Brain pericyte (primary cell): ENCODE data around the gene OPRM1.

Experiments
- DNase-seq: peaks from one replicate; pipeline ENCODE4 v3.0.0-alpha.2; 2012; ENCODE audit warnings: low read depth, low spot score

Gene OPRM1

DNA sequence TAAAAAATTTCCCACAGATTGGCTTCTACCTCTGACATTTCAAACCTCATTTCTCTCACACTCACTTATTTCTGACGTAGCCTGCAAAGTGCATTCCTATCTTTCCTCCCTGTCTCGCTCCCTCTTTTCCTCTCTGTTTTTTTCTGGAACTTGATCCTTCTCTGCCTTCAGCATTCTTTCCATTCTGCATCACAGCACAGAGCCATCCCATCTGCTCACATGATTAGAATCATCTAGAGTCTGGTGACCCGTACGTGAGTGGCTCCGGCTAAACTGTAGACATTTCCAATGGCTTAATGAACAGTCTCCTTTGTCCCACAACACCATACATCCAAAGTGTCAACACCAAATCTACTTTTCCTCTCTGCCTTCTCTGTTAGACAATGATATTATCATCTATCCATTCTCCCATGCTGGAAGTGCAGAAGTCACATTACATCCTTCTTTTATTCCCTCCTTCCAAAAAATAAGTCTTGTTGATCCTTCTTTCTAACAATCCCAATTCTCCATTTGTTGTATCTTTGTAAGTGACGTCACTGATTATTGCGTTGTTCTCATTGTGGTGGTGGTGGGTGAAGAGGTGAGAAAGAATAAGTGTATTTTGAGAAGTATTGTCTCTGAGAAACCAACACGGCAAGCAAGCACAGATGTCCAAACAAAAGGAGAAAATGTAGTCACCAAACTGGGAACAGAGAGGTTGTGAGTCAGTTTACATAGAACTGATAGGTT lies 41.6 kb downstream of the OPRM1 start:
- DNase-seq, result no peak

- DNase-seq, result no peak
These were observed 47.5 kb downstream of the OPRM1 start for GRCh38 chr6:154086510-154086909.

DNA sequence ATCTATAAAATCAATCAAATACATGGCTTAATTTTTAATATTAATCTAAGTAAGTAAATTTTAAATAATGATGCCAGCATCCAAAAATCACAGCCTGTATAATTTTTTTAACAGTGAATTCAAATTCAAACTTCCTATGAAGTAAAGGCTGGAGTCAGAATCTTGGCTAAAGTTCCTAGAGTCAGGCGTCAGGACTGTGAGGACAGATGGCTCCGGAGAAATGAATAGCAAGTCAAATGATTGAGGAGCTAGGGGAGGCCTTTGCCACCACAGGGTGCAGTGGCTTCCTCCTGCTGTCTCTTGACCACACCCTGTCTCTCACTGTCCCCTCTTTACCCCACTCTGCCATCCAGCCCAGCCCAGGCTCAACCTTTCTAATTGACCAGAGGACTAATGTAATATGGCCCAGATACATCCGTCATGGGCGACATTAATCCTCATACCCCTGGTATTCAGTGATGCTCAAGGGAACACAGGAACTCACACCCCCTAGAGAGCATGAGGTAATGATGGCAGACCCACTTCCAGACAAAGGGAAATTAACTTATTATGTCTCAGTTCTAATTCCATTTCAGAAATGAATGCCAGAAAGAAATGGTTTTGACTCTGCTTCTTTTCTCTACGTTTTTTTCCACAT lies 53.4 kb downstream of the OPRM1 start:
- DNase-seq, result no peak

- no peak for DNase-seq
These were observed 54.4 kb downstream of the OPRM1 start for GRCh38 chr6:154093231-154094044.

DNA sequence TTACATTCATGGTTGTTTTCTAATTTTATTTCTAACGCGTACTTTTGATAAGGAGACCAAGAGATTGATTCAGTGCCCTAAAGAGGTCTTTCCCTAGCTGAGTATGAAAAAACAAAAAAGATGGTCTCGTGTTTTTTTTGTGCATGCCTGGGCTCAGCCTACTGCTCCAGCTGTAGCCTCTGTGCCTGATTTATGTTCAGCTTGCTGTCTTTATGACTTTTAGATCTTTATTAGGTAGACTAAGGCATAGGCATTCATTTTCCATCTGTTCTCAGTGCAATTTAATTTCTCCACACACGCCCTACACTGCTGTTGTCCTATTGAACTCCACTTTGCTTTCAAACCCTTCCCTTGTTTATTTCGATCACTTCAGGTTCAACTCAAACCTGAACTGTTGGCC lies 56.5 kb downstream of the OPRM1 start:
- DNase-seq, result no peak

DNA sequence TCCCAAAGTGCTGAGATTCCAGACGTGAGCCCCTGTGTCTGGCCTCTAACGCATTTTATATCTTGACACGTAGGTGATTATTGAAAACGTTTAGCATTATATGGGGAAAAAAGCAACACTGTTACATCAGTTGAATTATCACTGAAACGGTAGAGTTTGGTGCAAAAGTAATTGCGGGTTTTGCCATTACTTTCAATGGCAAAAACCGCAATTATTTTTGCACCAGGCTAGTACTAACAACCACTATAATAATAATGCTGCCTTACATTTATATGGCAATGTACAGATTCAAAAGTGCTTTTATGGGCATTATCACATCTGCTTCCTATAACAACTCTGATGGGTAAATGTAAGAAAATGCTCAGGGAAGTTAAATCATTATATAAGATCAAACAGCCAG lies 57.3 kb downstream of the OPRM1 start:
- DNase-seq, result no peak

- no peak for DNase-seq
These were observed 57.8 kb downstream of the OPRM1 start for GRCh38 chr6:154096834-154097233.

GRCh38 chr6:154099211-154099610 lies 60.2 kb downstream of the OPRM1 start:
- no peak for DNase-seq

GRCh38 chr6:154106251-154106650 lies 67.2 kb downstream of the OPRM1 start:
- DNase-seq, result no peak

DNA sequence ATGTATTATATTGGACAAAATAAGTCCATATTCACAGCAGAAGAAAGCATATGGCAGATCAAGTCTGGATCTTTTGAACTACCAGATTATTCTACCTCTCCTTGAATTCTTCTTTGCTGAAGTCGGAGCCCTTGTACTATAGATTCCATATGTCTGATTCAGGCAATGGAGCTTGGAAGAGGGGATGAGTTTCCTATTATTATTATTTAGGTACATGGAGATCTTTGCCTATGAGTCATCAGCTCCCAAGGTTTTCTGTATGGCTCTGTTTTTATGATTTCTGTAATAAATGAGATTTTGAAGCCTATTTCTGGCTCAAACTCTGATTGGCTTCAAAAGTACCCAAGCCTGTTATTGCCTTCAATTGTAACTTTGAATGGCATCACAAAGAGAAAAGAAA lies 72.0 kb downstream of the OPRM1 start:
- DNase-seq, result no peak

- DNase-seq, result no peak
These were observed 73.3 kb downstream of the OPRM1 start for GRCh38 chr6:154112181-154112809.

DNA sequence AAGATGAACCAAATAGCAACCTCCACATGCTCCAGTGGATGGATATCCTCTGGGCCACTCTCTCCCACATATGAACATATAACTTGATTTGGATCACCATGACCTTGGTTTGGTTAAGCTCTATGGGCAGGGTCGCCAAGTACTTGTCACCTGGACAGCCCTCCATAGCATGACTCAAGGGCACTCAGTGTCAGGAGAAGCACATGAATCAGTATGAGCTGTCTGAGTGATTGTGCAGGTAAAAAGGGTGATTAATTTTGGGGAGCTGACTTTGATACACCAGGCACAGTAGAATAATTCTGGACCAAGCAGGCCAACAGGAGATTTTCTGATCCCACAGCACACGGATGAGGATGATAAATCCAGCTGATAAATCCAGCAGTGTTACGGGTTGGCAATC lies 74.4 kb downstream of the OPRM1 start:
- no peak for DNase-seq

DNA sequence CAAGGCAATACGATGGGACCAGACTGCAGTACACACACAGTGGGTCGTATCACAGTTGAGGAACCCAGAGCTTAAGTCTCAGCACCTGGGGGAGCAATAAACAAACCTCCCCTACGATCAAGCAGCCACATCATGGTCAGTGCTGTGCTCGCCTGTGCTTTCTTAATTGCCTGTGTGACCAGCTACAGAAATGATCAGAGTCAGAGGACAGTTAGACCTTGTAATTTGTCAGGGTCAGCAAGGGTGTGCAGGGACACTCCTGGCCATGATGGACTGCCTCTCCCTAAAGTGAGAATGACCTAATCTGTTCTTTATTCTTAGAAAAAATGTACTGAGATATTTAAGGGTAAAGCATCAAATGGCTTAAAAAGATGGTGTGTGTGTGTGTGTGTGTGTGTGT lies 78.4 kb downstream of the OPRM1 start:
- DNase-seq, result no peak

GRCh38 chr6:154122195-154122925 lies 83.3 kb downstream of the OPRM1 start:
- no peak for DNase-seq

- no peak for DNase-seq
These were observed 84.3 kb downstream of the OPRM1 start for GRCh38 chr6:154123155-154123956.

DNA sequence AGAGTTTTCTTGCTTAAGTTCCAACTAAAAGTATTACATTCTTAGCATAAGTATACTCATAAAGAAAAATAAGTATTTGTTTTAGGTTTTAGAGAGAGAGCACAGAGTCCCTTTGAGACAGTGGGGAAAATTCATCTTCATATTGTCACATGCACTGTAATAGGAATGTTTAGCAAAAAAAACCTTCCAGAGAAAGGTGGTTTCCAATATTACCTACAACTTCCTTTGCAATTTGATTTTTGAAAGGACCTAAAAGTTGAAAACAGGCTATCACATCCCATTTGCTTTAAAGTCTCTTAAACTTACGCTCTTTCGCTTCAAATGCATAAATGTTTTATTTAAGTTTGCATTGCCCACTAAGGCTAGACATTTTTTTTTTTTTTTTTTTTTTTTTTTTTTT lies 86.4 kb downstream of the OPRM1 start:
- no peak for DNase-seq

- peak; percentile 10 for DNase-seq
These were observed 88.6 kb downstream of the OPRM1 start for GRCh38 chr6:154127657-154128056.

DNA sequence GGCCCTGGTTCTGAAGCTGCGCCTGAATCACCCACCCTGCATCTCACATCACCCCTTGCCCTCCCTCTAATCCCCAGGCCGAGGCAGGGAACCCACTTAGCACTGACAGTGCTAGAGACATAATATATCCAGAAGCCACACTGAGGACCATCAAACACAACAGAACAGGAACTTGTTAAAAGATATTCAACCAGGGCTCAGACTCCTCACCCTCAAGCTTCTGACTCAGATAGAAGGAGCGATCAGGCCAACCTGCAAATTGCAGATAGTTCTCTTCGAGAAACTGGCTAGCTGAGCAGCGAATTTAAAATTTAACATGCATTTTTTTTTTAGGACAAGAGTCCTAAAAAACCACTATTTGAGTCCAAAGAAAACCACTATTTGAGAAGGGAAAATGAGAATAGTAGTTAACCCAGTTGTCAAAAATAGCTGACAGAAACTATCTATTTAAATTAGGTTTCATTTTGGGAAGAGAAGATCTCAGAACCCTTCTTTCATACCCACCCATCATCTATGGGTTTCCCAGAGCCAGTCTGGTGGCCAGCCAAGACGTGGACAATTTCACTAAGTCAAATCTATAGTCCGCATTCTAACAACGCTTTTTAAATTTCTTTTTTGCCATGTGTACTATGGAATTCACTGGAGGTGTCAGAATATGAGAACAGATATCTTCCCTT lies 95.6 kb downstream of the OPRM1 start:
- DNase-seq, result no peak

GRCh38 chr6:154138793-154139192 lies 99.8 kb downstream of the OPRM1 start:
- no peak for DNase-seq

- no peak for DNase-seq
These were observed 100.9 kb downstream of the OPRM1 start for GRCh38 chr6:154139892-154140291.
